Stimulated activated naive CD4-positive, alpha-beta T cell treated with Interleukin-2 at 50 U/mL for 16 hours (primary cell): ENCODE measurements around the gene LCA5.
"Not testable (repeated sequence)": the region's sequence is repeated elsewhere in the genome, so short reads cannot be mapped to it uniquely, and the experiment has no call there.

Source experiments
- DNase-seq: peaks from one replicate; lab custom pipeline; 2025; lab: John Stamatoyannopoulos, UW

Gene LCA5

DNA sequence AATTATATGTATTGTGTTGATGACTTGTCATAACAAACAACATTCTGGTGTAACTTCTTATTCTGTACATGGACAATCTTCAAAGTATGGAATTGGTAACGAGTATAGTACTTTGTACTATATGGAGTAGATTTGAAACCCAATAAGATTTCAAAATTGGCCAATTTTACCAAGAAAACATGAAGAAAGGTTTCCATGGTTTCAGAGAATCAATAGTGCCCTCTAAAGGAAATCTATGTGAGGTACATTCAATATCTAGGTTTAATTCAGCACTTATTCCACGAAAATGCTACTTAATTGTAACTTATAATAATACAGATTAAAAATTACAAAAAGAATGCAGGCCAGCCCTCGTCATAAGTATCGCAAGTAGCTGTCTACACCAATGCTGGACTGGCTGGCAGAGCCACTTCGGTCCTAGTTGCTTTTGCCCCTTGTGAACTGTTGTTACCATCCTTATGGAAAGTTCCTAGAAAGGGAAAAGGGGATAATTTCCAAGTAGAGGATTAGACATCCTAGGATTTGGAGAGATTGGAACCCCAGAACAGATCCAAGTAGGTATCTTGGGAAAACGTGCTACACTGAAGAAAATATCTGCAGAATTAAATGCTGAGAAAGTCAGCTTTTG is 70.9 kb downstream of the LCA5 start:
- DNase-seq, result no peak

DNA sequence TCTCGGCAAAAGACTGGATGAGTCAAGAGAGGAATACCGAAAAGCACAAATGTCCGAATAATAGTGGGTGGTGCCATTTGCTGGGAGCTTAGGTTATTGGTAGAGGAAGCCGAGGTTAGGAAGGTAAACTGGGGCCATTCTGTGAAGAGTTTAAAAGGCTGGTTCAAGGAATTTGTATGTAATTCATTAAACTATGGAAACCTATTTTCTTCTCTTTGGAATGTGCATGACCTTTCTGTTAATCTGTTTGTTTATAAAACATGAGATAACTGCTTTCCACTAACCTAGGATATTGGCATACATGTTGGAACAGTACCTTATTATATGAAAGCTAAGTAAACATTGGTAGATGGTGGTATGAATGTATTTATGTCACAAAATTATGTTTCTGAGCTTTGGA is 71.8 kb downstream of the LCA5 start:
- DNase-seq, result no peak

DNA sequence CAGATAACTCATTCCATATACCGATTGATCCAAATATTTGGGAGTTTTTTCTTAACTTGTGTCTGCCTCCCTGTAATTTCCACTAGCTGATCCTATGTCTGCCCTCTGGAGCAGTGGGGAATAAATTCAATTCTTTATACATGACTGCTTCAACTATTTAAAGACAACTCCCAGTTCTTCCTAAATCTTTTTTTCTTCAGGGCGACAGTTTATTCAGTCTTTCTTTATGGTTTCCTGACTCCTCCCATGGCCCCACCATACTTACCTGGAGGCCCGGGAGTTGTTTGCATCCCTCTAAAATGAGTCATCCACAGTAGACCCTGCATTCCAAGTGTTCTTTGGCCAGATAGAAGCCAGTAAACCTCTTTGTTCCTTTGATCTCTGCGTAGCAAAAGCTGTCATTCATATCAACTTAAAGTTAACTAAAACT is 73.6 kb downstream of the LCA5 start:
- DNase-seq, result no peak

DNA sequence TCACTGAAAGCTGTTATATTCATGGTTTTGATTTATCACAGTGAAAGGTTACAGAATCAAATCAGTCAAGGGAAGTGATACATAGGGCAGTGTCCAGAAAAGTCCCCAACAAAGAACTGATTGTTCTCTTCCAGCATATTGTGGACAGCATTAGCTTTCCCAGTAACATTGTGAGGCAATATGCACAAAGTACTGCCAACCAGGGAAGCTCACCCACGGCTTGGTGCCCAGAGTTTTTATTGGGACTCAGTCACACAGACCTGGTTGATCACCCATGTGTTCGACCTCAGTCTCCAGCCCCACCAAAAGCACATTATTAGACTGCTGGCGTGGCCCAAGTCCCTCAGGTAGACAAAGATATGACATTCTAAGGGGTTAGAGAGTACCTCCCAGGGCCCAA is 76.0 kb downstream of the LCA5 start:
- no peak for DNase-seq

DNA sequence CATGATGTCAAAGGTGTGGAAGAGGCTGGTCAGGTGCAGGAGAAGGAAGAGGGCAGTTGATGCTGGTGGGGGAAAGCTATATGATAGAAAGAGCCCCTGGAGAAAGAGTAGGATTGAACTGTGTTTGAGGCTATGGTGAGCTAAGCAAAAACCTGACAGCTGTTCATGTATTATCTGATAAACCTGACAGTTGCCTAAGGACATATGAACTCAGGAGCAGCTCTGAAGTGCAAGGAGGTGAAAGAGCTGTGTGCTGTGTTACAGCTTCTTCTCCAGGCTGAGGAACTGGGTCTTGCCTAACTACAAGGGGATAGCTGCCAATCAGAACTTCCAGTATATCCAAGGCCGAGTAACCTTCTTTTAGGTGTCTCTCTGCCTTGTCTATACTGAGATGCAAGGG is 81.8 kb downstream of the LCA5 start:
- no peak for DNase-seq

DNA sequence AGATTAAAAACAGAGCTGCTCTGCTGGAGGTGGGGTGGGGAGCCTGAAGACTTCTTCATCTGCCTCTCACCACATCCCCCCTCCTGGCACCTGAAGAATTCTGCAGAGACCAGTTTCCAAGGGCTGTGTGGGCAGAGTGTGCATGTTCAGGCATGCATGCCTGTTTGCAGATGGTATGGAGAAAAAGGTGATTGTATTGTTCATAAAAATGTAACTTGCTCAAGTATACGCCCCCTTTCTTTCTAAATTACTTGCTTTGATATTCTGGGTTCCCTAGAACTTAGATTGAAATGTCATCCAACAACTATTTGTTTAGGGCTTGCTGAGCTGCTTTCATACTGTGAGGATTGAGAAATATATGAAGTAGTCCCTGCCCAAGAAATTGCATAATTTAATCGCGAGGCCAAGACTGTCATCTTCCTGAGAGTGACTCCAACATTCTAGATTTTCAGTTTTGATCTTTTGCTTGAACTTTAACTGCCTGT is 83.6 kb downstream of the LCA5 start:
- DNase-seq, result no peak

DNA sequence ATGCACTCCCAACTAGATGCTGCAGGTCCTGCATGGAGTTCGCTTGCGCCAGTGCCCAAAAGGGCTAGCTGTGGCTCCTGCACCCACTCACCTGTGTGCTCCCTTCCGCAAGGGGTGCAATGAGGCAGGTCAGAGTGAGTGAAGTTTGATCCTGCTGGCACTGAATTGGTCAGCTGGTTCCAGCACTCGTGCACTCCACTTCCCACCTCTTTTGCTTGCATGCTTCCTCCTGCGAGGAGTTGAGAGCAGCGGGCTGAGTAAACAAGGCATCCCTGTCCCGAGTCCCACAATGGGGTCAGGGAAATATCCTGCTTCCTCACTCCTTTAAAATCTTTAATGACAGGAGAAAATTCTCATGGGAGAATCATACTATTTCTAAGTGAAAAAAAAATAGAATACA is 86.2 kb downstream of the LCA5 start:
- DNase-seq, result no peak

DNA sequence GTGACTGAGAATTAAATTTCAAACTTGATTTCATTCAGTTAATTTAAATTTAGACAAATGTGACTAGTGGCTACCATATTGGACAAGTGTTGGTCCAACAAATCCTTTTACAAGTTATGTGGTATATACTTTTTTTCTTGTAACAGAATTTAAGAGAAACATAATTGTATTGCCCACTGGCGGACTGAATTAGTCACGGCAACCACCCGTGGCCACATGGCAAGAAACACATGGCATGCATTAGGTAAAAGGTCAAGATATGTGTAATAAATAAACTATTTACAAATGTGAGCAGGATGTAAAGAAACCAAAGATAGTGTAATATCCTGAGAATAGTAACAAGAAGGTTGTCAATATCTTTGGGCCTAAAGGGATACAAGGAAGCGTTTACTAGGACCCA is 91.2 kb downstream of the LCA5 start:
- DNase-seq, result no peak

DNA sequence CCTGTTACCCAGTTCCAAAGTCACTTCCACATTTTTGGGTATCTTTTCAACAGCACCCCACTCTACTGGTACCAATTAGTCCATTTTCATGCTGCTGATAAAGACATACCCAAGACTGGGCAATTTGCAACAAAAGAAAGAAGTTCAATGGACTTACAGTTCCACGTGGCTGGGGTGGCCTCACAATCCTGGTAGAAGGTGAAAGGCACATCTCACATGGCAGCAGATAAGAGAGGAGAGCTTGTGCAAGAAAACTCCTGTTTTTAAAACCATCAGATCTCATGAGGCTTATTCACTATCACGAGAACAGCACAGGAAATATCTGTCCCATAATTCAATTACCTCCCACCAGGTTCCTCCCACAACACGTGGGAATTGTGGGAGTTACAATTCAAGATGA is 93.4 kb downstream of the LCA5 start:
- DNase-seq, result not testable (repeated sequence)

DNA sequence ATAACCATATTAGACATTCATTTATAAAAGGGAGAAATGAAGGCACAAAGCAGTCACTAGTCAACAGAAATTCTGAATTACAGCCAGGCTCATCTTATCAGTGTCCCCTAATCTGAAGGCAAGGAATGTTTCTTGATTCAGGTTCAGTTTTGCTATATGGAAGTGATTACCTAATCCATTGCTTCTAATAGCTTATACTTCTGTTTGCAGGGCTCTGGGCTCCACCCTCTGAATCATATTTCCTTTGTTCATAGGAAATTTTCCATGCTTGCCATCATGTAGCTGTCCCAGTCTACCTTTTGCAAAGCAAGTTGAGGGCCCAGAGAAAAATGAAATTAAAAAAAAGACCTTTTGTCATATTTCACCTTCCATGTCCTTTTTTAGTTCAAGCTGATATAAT is 96.0 kb downstream of the LCA5 start:
- DNase-seq, result no peak

DNA sequence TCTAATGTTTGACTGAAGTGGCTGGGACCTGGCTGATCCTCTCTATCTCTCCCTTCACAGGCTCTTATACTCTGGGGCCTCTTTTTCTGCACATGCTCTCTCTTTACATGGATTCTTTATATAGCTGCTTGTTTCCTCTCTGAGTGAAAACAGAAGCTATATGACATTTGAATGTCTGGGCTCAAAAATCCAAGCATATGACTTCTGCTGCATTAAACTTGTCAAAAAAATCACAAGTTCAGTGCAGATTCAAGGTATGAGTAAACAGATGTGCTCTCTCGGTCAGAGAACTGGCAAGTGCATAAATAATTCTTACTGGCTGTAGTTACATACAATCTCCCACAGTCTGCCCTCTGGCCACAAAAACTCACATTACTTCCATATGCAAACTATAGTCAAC is 96.6 kb downstream of the LCA5 start:
- DNase-seq, result no peak

DNA sequence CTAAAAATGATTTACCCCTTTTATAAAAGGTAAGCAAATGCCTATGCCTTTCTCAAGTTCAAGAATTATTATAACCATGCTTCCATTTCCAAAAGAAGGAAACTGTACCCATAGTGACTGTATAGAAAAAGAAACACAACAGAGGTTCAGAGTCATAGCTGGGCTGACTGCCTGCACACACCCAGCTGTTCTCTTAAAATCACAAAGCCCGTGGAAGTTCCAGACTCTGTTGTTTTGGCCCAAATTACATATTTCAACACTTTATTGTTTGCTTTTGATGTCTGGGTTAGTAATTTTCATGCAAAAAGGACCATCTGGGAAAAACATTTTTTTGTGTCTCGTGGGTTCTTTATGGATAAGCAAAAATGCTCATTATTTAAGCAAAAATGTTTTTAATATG is 99.2 kb downstream of the LCA5 start:
- DNase-seq, result no peak

DNA sequence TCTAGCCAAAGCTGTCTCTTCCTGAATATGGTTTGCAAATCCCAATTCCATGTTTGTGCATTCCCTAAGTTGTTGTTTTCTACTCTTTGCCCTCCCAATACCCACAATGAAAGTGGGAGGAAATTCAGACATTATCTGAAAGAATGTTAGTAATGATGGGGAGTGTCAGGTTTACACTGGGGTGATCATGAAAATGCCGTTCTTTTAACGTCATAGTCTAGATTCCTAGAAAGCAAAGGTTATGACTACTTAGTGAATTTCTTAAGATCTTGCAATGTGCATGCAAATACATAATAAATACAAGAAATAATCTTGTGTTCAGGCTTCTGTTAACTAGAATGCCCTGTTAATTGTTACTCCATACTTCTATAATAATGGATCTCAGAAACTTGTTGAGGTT is 101.0 kb downstream of the LCA5 start:
- DNase-seq, result no peak

DNA sequence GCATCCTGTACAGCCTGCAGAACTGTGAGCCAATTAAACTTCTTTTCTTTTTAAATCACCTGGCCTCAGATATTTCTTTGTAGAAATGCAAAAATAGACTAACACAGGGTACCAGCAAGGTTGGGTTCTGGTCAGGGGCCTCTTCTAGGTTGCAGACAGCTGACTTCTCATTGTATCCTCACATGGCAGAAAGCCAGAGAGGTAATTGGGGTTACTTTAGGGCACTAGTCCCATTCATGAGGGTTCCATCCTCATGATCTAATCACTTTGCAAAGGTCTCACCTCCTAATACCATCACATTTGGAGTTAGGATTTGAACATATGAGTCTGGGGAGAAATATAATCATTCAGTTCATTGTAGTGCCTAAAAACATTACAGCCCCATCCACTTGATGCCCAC is 101.5 kb downstream of the LCA5 start:
- no peak for DNase-seq
